ENCODE measurements around the gene KRT6B. TPM values are rescaled to one million over a fixed set of nuclear protein-coding genes. Genes with fewer than 3 reads are reported as not detected.

Gene KRT6B
- total RNA-seq, 2 experiments from 2014 or later, result not detected

- no peaks in the 10 kb centered on the region for H3K9me3 Mint-ChIP-seq (ENCODE audit: low read depth)
- ATAC-seq (no peak), DNase-seq (no peak)
- no peak overlapping the region for H3K27ac Mint-ChIP-seq
- no peak overlapping the region for H3K4me3 Mint-ChIP-seq
- CTCF ChIA-PET, result no interaction called here
- H3K4me1 Mint-ChIP-seq, result no peaks in the 10 kb centered on the region
- no peaks in the 10 kb centered on the region for H3K36me3 Mint-ChIP-seq
- peaks cover 42% of the 10 kb centered on the region for H3K27me3 Mint-ChIP-seq
Measured at GRCh38 chr12:52438305-52439301, 13.3 kb downstream of the KRT6B start.

GRCh38 chr12:52437508-52437907, 14.4 kb downstream of the KRT6B start:
- ATAC-seq, result no peak
- Mint-ChIP-seq H3K27ac (no peak overlapping the region), H3K27me3 (peaks cover 35% of the 10 kb centered on the region), H3K36me3 (no peaks in the 10 kb centered on the region), H3K4me1 (no peaks in the 10 kb centered on the region), H3K9me3 (ENCODE audit: low read depth) (no peaks in the 10 kb centered on the region), H3K4me3 (no peak overlapping the region)
- CTCF ChIA-PET, result no interaction called here
- no peak for DNase-seq

DNA sequence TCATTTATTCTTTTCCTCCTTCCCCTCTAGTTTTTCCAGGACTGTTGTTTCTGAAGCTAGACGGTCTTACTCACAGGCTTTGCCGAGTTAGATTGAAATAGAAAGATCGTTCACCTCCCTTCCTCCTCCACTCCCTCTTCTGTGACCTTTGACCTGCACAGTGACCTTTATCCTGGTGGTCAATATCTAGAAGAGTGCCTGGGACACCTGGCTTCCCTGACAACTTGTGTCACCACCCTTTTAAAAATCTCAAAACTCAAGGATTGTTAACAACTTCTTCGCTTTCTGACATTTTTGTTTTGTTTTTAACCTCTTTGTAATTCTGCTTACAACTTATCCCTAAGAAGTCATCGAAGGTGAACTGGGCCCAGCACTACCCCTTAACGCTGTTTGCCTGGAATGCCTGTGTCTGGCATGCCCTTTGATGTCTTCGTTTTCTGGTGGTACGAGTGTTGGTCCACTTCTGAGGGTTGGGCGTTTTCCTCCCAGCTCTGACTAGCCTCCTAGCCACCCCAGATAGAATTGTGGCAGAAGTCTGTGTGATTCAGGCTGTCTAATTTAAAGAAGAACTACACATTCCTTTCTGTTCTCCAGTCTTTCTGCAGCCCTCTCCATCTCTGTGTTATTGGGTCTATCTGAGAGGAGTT, 15.0 kb downstream of the KRT6B start:
- no peak overlapping the region for H3K27ac Mint-ChIP-seq
- H3K36me3 Mint-ChIP-seq, result no peaks in the 10 kb centered on the region
- no peaks in the 10 kb centered on the region for H3K9me3 Mint-ChIP-seq (ENCODE audit: low read depth)
- H3K4me1 Mint-ChIP-seq, result no peaks in the 10 kb centered on the region
- DNase-seq (no peak), ATAC-seq (no peak)
- CTCF ChIA-PET, result no interaction called here
- peaks cover 33% of the 10 kb centered on the region for H3K27me3 Mint-ChIP-seq
- no peak overlapping the region for H3K4me3 Mint-ChIP-seq

DNA sequence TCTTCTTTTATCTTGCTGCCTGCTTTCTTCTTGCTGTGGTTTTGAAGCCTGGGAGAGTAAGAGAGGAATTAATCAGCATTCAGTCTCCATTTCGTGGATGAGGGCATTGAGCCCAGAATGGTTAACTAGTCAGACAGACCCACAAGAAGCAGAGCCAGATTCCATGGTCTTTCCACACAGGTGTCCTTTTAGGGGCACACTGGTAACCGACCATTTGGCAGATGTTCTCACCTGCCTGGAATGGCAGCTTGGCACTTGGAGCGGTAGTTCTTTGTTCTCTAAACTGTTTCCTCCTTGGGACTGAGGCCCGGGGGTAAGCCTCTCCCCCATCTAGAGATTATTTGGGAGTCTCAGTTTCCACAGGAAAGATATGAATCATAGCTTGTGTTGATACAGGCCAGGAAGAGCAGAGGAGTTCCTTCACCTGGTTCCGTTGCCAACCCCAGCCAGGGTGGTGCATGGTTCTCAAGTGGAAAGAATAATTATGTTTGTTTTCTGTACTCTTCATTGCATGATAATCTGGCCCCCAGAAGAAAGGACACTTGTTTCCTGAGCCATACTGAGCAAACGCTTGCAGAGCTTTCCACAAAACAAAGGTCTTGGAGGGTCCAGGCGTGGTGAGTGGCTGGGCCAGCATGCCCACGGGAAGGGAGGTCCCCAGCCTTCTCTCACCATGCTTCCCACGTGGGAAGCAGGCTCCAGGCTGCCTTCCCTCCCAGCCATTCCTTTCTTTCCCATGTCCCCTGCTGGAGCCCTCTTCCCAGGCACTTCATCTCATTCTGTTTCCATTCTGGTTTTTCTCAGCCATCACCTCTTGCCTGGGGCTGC, 15.7 kb downstream of the KRT6B start:
- no peak overlapping the region for H3K27ac Mint-ChIP-seq
- CTCF ChIA-PET, result no interaction called here
- peaks cover 27% of the 10 kb centered on the region for H3K27me3 Mint-ChIP-seq
- ATAC-seq (no peak), DNase-seq (no peak)
- no peaks in the 10 kb centered on the region for H3K4me1 Mint-ChIP-seq
- no peaks in the 10 kb centered on the region for H3K36me3 Mint-ChIP-seq
- no peaks in the 10 kb centered on the region for H3K9me3 Mint-ChIP-seq (ENCODE audit: low read depth)
- H3K4me3 Mint-ChIP-seq, result no peak overlapping the region

GRCh38 chr12:52435659-52435999, 16.3 kb downstream of the KRT6B start:
- CTCF ChIA-PET, result no interaction called here
- DNase-seq (no peak), ATAC-seq (no peak)
- Mint-ChIP-seq H3K27ac (no peak overlapping the region), H3K9me3 (ENCODE audit: low read depth) (no peaks in the 10 kb centered on the region), H3K4me1 (no peaks in the 10 kb centered on the region), H3K36me3 (no peaks in the 10 kb centered on the region), H3K4me3 (no peak overlapping the region), H3K27me3 (peaks cover 21% of the 10 kb centered on the region)

DNA sequence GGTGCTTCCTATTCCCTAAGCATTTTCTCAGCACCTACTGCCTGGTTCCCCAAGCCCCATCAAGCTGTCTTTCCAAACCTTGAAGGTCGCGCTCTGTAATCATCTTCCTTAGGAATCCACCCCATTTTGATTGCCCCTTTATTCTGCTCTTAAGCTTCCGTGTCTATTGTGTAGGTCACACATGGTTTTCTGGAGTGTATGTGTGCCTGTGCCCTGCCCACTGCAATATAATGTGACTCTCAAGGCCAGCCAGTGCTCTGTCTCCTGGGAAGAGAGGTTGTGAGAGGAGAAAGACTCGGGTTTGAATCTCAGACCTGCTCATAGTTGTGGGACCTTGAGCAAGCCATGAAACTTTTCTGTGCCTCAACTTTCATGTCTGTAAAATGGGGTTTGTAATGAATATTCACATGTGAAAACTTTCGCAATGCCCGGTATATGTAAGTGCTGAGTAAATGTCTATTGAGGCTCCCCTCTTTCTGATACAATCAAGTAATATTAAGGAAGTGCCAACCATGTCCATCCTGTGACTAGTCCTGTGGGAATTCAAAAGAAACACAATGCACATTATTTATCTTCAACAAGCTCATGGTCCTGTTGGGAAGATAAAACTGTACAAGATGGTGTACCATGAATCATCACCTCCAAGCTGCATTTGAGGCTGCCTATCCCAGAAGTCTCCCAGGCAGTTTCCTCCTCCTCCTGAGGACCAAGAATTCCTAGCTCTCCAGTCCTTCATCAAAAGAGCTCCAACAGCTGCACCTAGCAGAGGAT, 17.0 kb downstream of the KRT6B start:
- Mint-ChIP-seq H3K4me1 (no peaks in the 10 kb centered on the region), H3K4me3 (no peak overlapping the region), H3K36me3 (no peaks in the 10 kb centered on the region), H3K27ac (no peak overlapping the region), H3K9me3 (ENCODE audit: low read depth) (no peaks in the 10 kb centered on the region), H3K27me3 (peaks cover 23% of the 10 kb centered on the region)
- CTCF ChIA-PET, result no interaction called here
- no peak for DNase-seq
- no peak for ATAC-seq

DNA sequence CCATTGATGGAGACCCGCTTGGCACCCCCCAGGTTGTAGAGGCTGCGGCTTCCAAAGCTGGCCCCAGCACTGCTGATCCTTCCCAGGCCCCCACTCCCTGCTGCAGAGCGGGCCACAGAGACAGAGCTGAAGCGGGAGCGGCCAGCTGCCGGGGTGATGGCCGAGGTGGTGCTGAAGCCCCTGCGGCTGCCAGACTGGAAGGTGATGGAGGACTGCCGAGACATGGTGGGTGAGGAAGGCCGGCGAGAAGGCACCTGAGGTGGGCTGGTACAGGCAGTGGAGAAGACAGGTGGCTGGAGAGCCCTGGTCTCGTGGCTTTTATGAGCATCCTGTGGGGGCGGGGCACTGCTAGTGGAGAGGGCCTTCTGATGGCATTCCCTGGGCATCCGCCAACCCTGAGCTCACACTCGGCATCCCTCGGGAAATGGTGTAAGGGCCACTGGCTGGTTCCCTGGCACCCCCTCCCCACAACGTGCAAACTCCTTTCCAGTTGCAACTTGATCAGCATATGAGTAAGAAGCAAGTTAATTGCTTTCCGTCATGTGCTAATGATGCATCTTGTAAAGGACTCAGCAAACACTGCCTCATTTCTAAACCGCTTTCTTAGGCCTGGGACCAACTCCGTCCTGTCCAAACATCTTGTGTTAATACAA, 17.7 kb downstream of the KRT6B start, which contains the start of gene KRT75:
TSS of gene KRT75 (minus strand) at position 291 of the 653 bp plus-strand sequence. CDS start at position 224, 67 bp downstream.
- DNase-seq (no peak), ATAC-seq (no peak)
- Mint-ChIP-seq H3K4me1 (no peaks in the 10 kb centered on the region), H3K4me3 (no peak within 1 kb of the TSS), H3K27me3 (peaks cover 25% of the 10 kb centered on the region), H3K36me3 (no peaks in the 10 kb centered on the region), H3K27ac (no peak within 1 kb of the TSS), H3K9me3 (ENCODE audit: low read depth) (no peaks in the 10 kb centered on the region)
- CTCF ChIA-PET, result interaction anchor here (0.7 kb wide), 1 partner anchor 1818 kb away, joined by 3 read pairs; no protein-coding TSS in a partner anchor

DNA sequence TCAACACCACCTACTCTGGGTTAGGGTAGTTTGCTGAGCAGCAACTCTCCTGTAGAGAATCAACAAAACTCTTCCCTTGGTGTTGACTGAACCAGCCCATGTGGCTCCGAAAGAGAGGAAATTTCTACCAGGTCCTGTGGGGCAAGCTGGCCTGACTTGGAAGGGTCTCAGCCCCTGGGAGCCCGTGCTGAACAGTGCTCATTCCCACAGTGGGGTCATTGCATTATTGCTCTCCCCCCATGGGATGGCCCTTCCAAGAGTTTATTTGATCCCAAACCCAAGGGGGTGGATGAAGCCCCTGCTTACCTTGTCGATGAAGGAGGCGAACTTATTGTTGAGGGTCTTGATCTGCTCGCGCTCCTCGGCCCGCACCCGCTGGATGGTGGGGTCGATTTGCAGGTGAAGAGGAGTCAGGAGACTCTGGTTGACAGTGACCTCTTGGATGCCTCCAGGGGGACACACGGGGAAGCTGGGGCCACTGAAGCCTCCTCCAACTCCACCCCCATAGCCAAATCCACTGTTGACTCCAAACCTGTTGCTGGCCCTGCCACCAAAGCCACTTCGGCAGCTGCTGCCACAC, 18.4 kb downstream of the KRT6B start:
- CTCF ChIA-PET, result interaction anchor here (0.7 kb wide), 1 partner anchor 1819 kb away, joined by 3 read pairs; no protein-coding TSS in a partner anchor

DNA sequence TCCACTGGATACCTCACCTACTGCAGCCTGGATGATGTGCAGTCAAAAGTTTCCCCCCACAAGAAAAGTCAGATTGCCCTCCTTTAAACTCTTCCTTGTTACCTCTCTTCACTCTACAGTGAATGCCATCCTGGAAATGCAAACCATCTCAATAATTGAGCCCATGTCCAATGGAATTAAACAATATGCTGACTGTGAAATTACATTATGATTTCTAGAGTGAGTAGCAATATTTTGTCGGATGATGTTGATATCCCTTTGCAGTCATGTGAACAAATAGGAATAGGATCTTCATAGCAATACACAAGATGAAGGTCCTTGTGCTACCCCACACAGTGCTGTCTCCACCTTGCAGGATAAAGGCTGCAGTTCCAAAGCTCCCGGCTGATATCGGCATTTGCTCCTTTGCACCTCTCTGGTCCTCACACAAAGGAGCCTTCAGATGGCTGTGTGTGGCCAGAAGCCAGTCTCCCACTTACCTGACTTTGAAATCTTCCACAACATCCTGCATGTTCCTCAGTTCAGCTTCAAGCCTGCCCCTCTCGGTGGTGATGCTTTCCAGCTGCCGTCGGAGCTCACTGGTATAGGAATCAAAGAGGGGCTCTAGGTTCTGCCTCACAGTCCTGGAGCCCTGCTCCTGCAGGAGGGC, 19.3 kb downstream of the KRT6B start:
- no peaks in the 10 kb centered on the region for H3K36me3 Mint-ChIP-seq
- DNase-seq (no peak), ATAC-seq (no peak)
- no peaks in the 10 kb centered on the region for H3K9me3 Mint-ChIP-seq (ENCODE audit: low read depth)
- H3K27ac Mint-ChIP-seq, result no peak overlapping the region
- peaks cover 35% of the 10 kb centered on the region for H3K27me3 Mint-ChIP-seq
- CTCF ChIA-PET, result no interaction called here
- no peaks in the 10 kb centered on the region for H3K4me1 Mint-ChIP-seq
- no peak overlapping the region for H3K4me3 Mint-ChIP-seq

More for the DNA sequence above, 18.4 kb downstream of the KRT6B start:
- no peaks in the 10 kb centered on the region for H3K36me3 Mint-ChIP-seq
- no peak for DNase-seq
- no peak overlapping the region for H3K4me3 Mint-ChIP-seq
- H3K4me1 Mint-ChIP-seq, result no peaks in the 10 kb centered on the region
- H3K27me3 Mint-ChIP-seq, result peaks cover 31% of the 10 kb centered on the region
- H3K27ac Mint-ChIP-seq, result no peak overlapping the region
- no peak for ATAC-seq
- no peaks in the 10 kb centered on the region for H3K9me3 Mint-ChIP-seq (ENCODE audit: low read depth)

- CTCF ChIA-PET, result interaction anchor here (1.3 to 1.5 kb wide), 2 partner anchors 32 to 78 kb away, joined by 3 read pairs; no protein-coding TSS in a partner anchor
Measured at GRCh38 chr12:52428121-52428520, 23.8 kb downstream of the KRT6B start.

GRCh38 chr12:52427083-52427482, 24.9 kb downstream of the KRT6B start:
- no peak for DNase-seq
- no peak for ATAC-seq
- Mint-ChIP-seq H3K27ac (no peak overlapping the region), H3K36me3 (no peaks in the 10 kb centered on the region), H3K27me3 (peaks cover 34% of the 10 kb centered on the region), H3K4me3 (no peak overlapping the region), H3K9me3 (ENCODE audit: low read depth) (no peaks in the 10 kb centered on the region), H3K4me1 (no peaks in the 10 kb centered on the region)
- CTCF ChIA-PET, result interaction anchor here (1.5 kb wide), 1 partner anchor 31 kb away, joined by 3 read pairs; no protein-coding TSS in a partner anchor

More at GRCh38 chr12:52428121-52428520, 23.8 kb downstream of the KRT6B start:
- ATAC-seq (no peak), DNase-seq (no peak)
- no peaks in the 10 kb centered on the region for H3K4me1 Mint-ChIP-seq
- no peaks in the 10 kb centered on the region for H3K9me3 Mint-ChIP-seq (ENCODE audit: low read depth)
- H3K36me3 Mint-ChIP-seq, result no peaks in the 10 kb centered on the region
- no peak overlapping the region for H3K27ac Mint-ChIP-seq
- peaks cover 35% of the 10 kb centered on the region for H3K27me3 Mint-ChIP-seq
- no peak overlapping the region for H3K4me3 Mint-ChIP-seq

DNA sequence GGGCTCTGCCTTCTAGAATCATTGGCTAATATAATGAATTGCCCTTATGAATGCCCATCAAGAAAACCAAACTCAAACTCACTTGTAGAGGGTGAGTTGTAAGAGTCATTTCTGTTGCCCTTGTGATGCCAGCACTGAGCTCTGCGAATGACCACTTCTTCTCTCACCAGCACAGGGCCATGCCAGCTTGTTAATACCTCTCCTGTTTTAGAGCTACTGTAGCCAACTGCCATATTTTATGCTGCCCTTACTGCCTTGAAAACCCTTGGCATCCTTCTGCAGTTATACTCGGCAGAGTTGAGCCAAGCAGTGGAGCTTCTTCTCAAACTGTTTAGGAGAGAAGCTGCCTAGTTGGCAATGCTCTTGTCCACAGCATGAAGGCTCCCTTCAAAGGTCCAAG, 25.9 kb downstream of the KRT6B start:
- H3K4me3 Mint-ChIP-seq, result no peak overlapping the region
- no peaks in the 10 kb centered on the region for H3K9me3 Mint-ChIP-seq (ENCODE audit: low read depth)
- H3K27ac Mint-ChIP-seq, result no peak overlapping the region
- H3K4me1 Mint-ChIP-seq, result no peaks in the 10 kb centered on the region
- H3K27me3 Mint-ChIP-seq, result peaks cover 44% of the 10 kb centered on the region
- no peaks in the 10 kb centered on the region for H3K36me3 Mint-ChIP-seq
- ATAC-seq (no peak), DNase-seq (no peak)
- CTCF ChIA-PET, result no interaction called here
